NCI-H146 treated with DMSO at 0.1 percent for 48 hours (cell line): ENCODE results near the gene PMP22.

ENCODE experiments used
- DNase-seq: peaks from one replicate; lab custom pipeline; 2025; ENCODE audit not compliant: unreplicated experiment; lab: John Stamatoyannopoulos, UW

PMP22 gene

GRCh38 chr17:15265131-15265530 lies at the start of gene PMP22:
TSS of gene PMP22 (minus strand) at chr17:15265326. CDS start at chr17:15260727, 4,599 bp downstream.
- DNase-seq = no peak

GRCh38 chr17:15311996-15312395 lies 46.9 kb upstream of the PMP22 start:
- DNase-seq = no peak

DNA sequence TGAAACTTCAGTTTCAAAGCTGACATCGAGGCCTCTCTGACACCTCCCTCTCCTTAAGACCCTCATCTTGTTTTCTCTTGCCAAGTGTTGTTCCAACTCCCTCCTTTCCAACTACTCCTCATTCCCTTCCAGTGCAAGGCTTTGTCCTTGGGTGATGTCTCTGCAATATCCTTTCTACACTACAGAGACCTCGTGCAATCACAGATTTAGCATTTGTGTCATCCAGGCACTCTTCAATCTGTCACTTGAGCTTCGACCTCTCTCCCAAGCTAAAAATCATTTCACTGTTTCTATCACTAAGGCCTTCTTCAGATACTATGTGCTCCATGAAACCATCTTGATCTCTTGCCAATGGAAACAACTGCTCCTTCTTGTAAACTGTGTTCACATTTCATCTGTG lies 44.7 kb upstream of the PMP22 start:
- DNase-seq = no peak

GRCh38 chr17:15309236-15309635 lies 44.1 kb upstream of the PMP22 start:
- no peak for DNase-seq

DNA sequence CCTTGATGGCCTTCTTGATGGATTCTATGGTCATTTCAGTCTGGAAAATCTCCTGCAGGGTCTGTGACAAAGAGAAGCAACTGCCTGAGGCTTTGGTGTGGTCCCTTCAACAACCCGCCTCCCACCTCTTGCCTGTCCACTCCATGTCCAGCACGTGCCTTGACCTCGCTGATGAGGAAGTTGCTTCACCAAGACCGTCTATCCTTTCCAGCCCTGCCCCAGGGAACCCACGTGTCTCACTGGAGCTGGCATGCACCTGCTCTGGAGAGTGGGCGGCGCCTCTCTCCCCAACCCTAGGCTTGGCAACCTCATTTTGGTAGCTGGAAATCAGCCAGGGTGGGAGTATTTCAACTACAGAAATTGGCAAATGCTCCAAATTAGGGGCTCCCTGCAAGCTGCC lies 43.6 kb upstream of the PMP22 start:
- no peak for DNase-seq

- no peak for DNase-seq
Measured at GRCh38 chr17:15307710-15308111, 42.6 kb upstream of the PMP22 start.

DNA sequence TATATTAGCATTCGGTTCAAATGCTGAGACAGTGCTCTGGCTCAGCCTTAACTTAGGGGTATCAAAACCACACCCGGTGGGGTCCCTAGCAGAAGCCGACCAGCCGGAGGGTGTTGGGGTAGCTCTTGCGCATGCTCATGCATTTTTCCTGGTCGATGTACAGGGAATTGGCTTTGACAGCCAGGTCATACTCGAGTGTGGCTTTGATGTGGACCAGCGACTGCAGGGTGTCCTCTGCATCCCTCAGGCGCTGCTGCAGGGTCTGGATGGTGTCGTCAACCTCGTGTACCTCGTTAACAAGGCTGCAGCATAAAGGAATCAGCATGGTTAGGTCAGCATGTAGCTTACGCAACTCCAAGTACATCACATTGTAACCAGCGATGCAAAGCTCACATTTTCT lies 38.7 kb upstream of the PMP22 start:
- DNase-seq = no peak

DNA sequence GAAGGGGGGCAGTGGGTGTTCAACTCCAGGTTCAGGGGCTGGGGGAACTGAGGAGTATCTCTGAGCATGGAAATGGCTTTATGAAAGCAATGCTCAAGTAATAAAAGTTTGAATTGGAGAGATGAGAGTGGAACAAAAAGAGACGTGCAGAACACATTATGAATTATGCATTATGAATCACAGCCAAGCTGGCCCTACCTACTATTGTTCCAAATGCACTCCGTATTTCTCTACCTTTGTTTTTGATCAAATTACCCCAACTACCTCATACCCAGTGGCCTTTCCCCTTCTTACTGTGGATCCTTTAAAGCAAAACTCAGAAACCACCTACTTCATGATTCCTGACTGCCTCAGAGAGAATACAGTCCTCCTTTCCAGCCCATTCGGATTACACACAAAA lies 38.1 kb upstream of the PMP22 start:
- DNase-seq = no peak

DNA sequence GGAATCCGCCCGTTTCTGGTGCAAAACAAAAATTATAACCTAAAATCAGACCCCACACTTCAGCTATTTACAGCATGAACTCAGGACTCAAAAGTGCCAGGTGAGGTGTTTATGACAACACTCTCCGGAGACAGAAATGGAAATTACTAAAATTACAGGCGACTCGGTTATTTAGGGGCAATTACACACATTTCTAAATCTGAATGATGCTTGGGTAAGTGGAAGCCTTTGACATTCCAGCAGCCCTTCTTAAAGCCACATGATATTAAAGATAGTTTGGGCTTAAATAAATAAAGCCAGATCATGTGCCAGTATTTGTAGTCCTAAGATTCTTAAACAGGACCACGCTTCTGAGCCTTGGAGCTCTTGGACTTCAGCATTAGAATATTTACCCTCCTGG lies 36.7 kb upstream of the PMP22 start:
- no peak for DNase-seq

- DNase-seq = no peak
Measured at GRCh38 chr17:15298176-15298575, 33.0 kb upstream of the PMP22 start.

DNA sequence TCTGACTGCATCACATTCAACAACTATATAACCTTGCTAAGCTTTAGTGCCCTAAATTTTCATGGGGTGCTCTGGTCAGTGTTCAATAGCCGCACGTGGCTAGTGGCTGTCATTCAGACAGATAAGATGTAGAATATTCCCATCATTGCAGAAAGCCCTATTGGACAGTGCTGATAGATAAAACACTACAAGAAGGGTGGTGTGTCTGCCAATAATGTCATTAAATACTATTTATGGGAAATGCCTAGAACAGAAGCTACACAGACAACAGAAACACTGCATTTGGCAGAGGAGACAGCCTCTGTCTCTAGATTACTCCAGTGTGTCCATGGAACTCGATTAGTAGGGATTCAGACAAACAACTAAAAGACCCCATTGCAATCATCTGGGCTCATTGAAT lies 28.4 kb upstream of the PMP22 start:
- no peak for DNase-seq

- no peak for DNase-seq
Measured at GRCh38 chr17:15291674-15292361, 26.7 kb upstream of the PMP22 start.

- DNase-seq = no peak
Measured at GRCh38 chr17:15290605-15291004, 25.5 kb upstream of the PMP22 start.

- no peak for DNase-seq
Measured at GRCh38 chr17:15289285-15290183, 24.4 kb upstream of the PMP22 start.

DNA sequence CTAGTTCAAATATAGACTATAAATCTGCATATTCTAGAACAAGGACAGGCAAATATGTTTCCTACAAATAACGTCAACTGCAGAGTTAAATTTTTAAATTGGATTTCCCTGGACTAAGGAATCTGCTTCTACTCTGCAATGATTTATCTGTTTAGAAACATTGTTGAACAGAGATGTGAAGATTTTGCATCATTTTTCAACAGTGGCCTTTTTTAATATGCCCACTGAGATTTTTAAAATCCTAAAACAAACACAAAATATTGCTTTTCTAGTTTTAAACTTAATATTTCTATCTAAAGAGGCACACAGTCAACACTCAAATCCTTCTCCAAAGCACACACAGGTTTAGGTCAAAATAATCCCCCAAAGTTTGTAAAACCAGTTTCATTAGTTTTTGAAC lies 23.7 kb upstream of the PMP22 start:
- DNase-seq = no peak

- DNase-seq = no peak
Measured at GRCh38 chr17:15287538-15288267, 22.6 kb upstream of the PMP22 start.

DNA sequence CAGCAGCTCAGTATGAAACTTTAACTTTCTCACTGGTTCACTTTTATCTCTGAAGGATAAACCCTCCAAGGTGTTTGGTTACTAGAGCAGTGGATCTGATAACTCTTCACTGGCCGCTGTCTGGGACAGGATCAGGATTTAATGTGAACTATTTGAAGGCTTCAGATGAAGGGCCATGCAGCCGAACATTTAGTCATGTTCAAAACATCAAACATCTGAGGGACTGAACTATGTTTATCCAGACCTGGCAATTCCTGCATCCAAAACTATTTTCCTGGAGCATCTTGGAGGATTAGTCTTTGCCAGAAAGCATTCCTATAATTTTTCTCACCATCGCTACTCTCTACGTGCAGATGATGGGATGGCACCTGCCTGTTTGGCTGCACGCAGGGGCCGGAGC lies 20.3 kb upstream of the PMP22 start:
- no peak for DNase-seq

DNA sequence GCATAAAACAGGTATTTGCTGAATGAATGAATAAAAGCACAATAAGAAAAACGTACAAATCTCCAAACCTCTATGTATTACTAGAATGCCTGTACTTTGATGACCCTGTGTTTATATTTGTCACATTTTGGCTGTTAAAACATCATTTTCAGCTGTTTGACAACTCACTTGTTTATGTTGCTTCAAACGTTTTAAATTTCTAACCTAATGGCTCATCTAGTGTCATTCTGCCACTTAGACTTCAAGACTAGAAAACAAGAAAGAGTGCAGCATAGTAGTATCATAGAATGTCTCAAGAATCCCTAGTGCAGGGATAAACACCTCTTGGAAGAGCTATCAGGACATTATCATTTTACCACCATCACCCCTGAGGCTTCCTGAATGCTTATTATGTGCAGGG lies 19.4 kb upstream of the PMP22 start:
- no peak for DNase-seq

- DNase-seq = no peak
Measured at GRCh38 chr17:15284107-15284506, 19.0 kb upstream of the PMP22 start.

DNA sequence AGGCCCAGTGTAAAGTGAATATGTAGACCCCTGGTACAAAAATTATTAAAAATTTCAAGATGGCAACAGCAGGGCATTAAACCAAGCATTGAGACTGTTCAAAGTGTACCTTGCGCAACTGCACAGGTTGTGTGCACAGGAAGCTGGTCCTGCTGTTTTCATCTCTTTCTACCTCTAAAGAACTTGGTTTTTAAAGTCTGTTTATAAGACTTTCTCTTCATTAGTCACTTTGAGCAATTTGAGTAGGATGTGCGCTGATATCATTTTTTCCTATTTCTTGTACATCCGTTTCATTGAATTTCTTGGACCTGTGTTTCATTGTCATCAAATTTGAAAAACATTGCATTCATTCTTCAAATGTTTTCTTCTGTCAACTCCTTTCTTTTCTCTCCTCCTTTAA lies 16.8 kb upstream of the PMP22 start:
- no peak for DNase-seq

GRCh38 chr17:15278924-15279477 lies 13.9 kb upstream of the PMP22 start:
- DNase-seq = no peak
